IPS DF 4.7 (cell line): Measurements from ENCODE around the gene MAPK8.

Source experiments
- DNase-seq: peaks from one replicate; pipeline ENCODE4 v3.0.0-alpha.2; 2013; ENCODE audit warnings: low spot score; ENCODE audit errors: extremely low read depth

The MAPK8 gene

GRCh38 chr10:48459270-48460150 lies 153.0 kb downstream of the MAPK8 start:
- no peak for DNase-seq

GRCh38 chr10:48460182-48460581 lies 153.7 kb downstream of the MAPK8 start:
- no peak for DNase-seq

GRCh38 chr10:48461623-48462481 lies 155.4 kb downstream of the MAPK8 start:
- DNase-seq: no peak

- no peak for DNase-seq
Measured at GRCh38 chr10:48462482-48463020, 156.1 kb downstream of the MAPK8 start.

- no peak for DNase-seq
Measured at GRCh38 chr10:48463318-48464003, 157.0 kb downstream of the MAPK8 start.

- DNase-seq: no peak
Measured at GRCh38 chr10:48464121-48464870, 157.8 kb downstream of the MAPK8 start.

GRCh38 chr10:48464871-48465736 lies 158.6 kb downstream of the MAPK8 start:
- no peak for DNase-seq

GRCh38 chr10:48465860-48466521 lies 159.5 kb downstream of the MAPK8 start:
- DNase-seq: no peak

- no peak for DNase-seq
Measured at GRCh38 chr10:48466611-48467240, 160.2 kb downstream of the MAPK8 start.

- no peak for DNase-seq
Measured at GRCh38 chr10:48467669-48468068, 161.2 kb downstream of the MAPK8 start.

GRCh38 chr10:48468130-48468790 lies 161.8 kb downstream of the MAPK8 start:
- DNase-seq: no peak

GRCh38 chr10:48468866-48469511 lies 162.5 kb downstream of the MAPK8 start:
- no peak for DNase-seq

- no peak for DNase-seq
Measured at GRCh38 chr10:48469516-48470020, 163.1 kb downstream of the MAPK8 start.

- DNase-seq: no peak
Measured at GRCh38 chr10:48470115-48470892, 163.8 kb downstream of the MAPK8 start.

GRCh38 chr10:48470893-48471805 lies 164.7 kb downstream of the MAPK8 start:
- no peak for DNase-seq
